Measurements from ENCODE around the gene FGFBP3. TPM values are rescaled to one million over a fixed set of nuclear protein-coding genes. Genes with fewer than 3 reads are reported as not detected.
A peak's percentile ranks its signal among the peaks of the same experiment; 100 is the strongest.

Gene FGFBP3
- total and polyA plus RNA-seq, 2 of the 4 experiments (the other 2 are of a cell fraction): under 0.01 to 0.36 TPM

GRCh38 chr10:91908337-91909116, 759 bp downstream of the FGFBP3 start:
- peak overlapping the region; percentile 68 for H3K4ac ChIP-seq (ENCODE audit: low read depth, low read length)
- H3K23ac ChIP-seq (ENCODE audit: low read depth, low read length): peak overlapping the region; percentile 42; the same call in 1 of the 2 replicates
- no peak overlapping the region for H2BK120ac ChIP-seq (ENCODE audit: low read depth, low read length)
- in situ Hi-C loops (cut with MboI; ENCODE audit: low sequenced_read_pairs) (loop anchor here (25.0 kb wide), 2 partner anchors 521 to 996 kb away; partner anchors contain the start of gene ANKRD1), dilution Hi-C loops (cut with HindIII; ENCODE audit: low sequenced_read_pairs, unreplicated experiment) (no loop called here), intact Hi-C loops (cut with micrococcal nuclease) (loop anchor here (1.0 to 5.0 kb wide), 3 partner anchors 44 to 1036 kb away; partner anchors contain the start of gene RPP30)
- H3K9ac ChIP-seq (ENCODE audit: low read depth, low read length): peak overlapping the region; percentile 49
- ATAC-seq (ENCODE audit: low read depth) (peak; percentile 91), DNase-seq (peak; percentile 67)
- no peak overlapping the region for H3K18ac ChIP-seq (ENCODE audit: low read depth, low read length)
- H3K27me3 ChIP-seq (ENCODE audit: control insufficient read depth, insufficient read depth, low read length): no peaks in the 10 kb centered on the region
- H4K5ac ChIP-seq (ENCODE audit: low read depth, low read length): peak overlapping the region; percentile 16
- peak overlapping the region; percentile 36; the same call in 1 of the 2 replicates for H4K91ac ChIP-seq (ENCODE audit: insufficient read depth, low read depth, low read length)
- peak overlapping the region; percentile 95 for H3K4me2 ChIP-seq (ENCODE audit: low read depth, low read length)
- no peak overlapping the region for H2BK5ac ChIP-seq (ENCODE audit: low read depth, low read length, poor library complexity, severe bottlenecking)
- no peak overlapping the region for H2BK20ac ChIP-seq (ENCODE audit: low read depth, low read length)
- H3K14ac ChIP-seq (replicated peaks; ENCODE audit: low read depth, low read length): peak overlapping the region; percentile 53; the same call in 1 of the 2 replicates
- no peaks in the 10 kb centered on the region for H3K4me1 ChIP-seq (ENCODE audit: control insufficient read depth, insufficient read depth, low read length)
- H3K4me3 ChIP-seq (ENCODE audit: insufficient read depth, low read depth, low read length): peak overlapping the region; percentile 72
- peak overlapping the region; percentile 8 for H2AK9ac ChIP-seq (replicated peaks; ENCODE audit: low read depth, low read length, poor library complexity)
- peak overlapping the region; percentile 24; the same call in 1 of the 2 replicates for H3K27ac ChIP-seq (ENCODE audit: insufficient read depth, low read length)
- TF ChIP-seq RCOR1 (IDR thresholded peaks at IDR 0.05; ENCODE audit: insufficient replicate concordance, low read length): peak; percentile 18
- TF ChIP-seq CEBPB (IDR thresholded peaks at IDR 0.05; ENCODE audit: low read depth, low read length): no peak
- no peak for TF ChIP-seq MAZ (IDR thresholded peaks at IDR 0.05; ENCODE audit: borderline replicate concordance, low read depth, low read length)
- peak; percentile 11; the same call in 1 of the 2 replicates for TF ChIP-seq BHLHE40 (IDR thresholded peaks at IDR 0.05; ENCODE audit: low read depth, low read length)
- TF ChIP-seq NFE2L2 (IDR thresholded peaks at IDR 0.05; ENCODE audit: low read depth, low read length): no peak
- no peak for TF ChIP-seq MAFK (IDR thresholded peaks at IDR 0.05; ENCODE audit: low read depth, low read length)
- no peak; the same call in 1 of the 2 replicates for TF ChIP-seq RAD21 (IDR thresholded peaks at IDR 0.05; ENCODE audit: low read length)
- TF ChIP-seq POLR2A (IDR thresholded peaks at IDR 0.05; ENCODE audit: low read depth, low read length): no peak
- TF ChIP-seq, protein P1, sequence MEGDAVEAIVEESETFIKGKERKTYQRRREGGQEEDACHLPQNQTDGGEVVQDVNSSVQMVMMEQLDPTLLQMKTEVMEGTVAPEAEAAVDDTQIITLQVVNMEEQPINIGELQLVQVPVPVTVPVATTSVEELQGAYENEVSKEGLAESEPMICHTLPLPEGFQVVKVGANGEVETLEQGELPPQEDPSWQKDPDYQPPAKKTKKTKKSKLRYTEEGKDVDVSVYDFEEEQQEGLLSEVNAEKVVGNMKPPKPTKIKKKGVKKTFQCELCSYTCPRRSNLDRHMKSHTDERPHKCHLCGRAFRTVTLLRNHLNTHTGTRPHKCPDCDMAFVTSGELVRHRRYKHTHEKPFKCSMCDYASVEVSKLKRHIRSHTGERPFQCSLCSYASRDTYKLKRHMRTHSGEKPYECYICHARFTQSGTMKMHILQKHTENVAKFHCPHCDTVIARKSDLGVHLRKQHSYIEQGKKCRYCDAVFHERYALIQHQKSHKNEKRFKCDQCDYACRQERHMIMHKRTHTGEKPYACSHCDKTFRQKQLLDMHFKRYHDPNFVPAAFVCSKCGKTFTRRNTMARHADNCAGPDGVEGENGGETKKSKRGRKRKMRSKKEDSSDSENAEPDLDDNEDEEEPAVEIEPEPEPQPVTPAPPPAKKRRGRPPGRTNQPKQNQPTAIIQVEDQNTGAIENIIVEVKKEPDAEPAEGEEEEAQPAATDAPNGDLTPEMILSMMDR (conservative IDR thresholded peaks at IDR 0.05; ENCODE audit: low read depth, low read length): peak; percentile 38
- 0 out of 2 replicates have a peak overlapping the region, but pooled peaks have one; percentile 7 for H2AK5ac ChIP-seq (ENCODE audit: low read depth, low read length)
- peaks cover 7 to 9% of the 10 kb centered on the region in 2 experiments; a peak in 2 of 4 replicates for H3K79me1 ChIP-seq (ENCODE audit: low read depth in 1 of 2, low read length in 2 of 2)
- no peaks in the 10 kb centered on the region for H3K36me3 ChIP-seq (ENCODE audit: control insufficient read depth, insufficient read depth, low read length)
- no peaks in the 10 kb centered on the region for H4K20me1 ChIP-seq (ENCODE audit: insufficient read depth, low read length)
- ChIA-PET POLR2A (ENCODE audit: unreplicated experiment) (interaction anchor here (1.2 kb wide), 1 partner anchor 15 kb away, joined by 4 read pairs; the partner anchor contains the start of gene BTAF1), CTCF (no interaction called here)
- peak overlapping the region; percentile 63 to 80; a peak in 2 of 4 replicates for H4K8ac ChIP-seq (ENCODE audit: low read depth in 2 of 2, low read length in 2 of 2)
- BruUV-seq (replicated peaks): no TSS peak
- H2AFZ ChIP-seq (replicated peaks; ENCODE audit: low read length, poor library complexity): peak overlapping the region; percentile 85
- 0% methylated on average over 51 of the region's 93 CpGs; no CpG with 5 or more reads in 1 of the 2 experiments for WGBS, 2 experiments (ENCODE audit: extremely low coverage in 2 of 2, insufficient read length in 1 of 2)
- H3K56ac ChIP-seq (ENCODE audit: extremely low read depth, insufficient read depth, low read length): no peak overlapping the region
- H2BK15ac ChIP-seq (ENCODE audit: low read depth, low read length): no peak overlapping the region
- H3K9me1 ChIP-seq (ENCODE audit: insufficient read depth, low read length): no peaks in the 10 kb centered on the region
- no peaks in the 10 kb centered on the region for H3K9me3 ChIP-seq (ENCODE audit: control insufficient read depth, insufficient read depth, low read length)

Measured in IMR-90 (cell line).